HG03520 (cell line): ENCODE measurements around the gene ABCC3.

ENCODE experiments used
- ATAC-seq: cut with Tn5 transposase; IDR thresholded peaks from one replicate; pipeline ENCODE4 v1.9.1; 2021; ENCODE audit warnings: mild to moderate bottlenecking, moderate library complexity; ENCODE audit not compliant: unreplicated experiment

The ABCC3 gene

DNA sequence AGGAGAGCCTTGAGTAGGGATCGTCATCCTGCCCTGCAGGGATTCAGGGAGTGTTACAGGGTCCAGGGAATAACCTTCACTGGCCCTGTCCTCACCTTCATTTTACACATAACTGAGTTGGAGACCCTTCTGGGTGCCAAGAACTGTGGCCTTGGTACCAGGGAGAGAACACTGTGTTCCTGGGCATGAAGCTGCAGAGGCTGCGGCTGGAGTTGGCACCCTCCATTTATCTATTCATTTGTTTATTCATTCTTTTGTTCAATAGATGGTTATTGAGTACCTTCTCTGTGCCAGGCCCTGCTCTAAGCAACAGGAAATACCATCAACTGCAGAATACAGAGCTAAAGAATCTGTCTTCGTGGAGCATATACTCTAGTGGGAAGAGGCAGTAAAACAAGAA is 6.7 kb downstream of the ABCC3 start:
- no peak for ATAC-seq

DNA sequence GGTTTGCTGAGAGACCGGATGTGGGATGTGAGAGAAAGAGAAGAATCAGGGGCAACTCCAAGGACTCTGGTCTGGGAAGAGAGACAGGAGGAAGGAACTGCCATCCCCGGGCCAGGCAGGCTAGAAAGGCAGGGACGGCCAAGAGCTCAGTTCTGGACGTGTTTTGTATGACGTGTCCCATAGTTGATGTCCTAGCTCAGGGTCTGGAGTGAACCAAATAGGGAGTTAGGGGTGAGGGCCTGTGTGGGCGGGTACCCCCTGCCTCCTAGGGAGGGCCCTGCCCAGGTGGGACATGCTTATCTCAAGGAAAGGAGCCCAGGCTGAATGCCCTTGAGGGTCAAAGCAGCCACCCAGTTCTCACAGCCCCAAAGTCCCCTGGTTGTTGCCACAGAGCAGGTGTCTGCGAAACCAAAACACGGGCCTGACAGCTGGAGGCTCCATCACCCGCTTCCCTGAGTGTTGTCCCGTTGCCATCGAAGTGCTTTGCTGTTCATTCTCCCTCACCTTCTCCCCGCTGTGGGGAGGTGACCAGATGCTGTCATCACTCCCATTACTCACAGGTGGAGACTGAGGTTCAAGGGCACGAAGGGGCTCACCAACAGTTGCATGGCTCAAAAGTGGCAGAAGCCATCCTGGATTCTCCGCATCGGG is 7.5 kb downstream of the ABCC3 start:
- ATAC-seq: no peak

DNA sequence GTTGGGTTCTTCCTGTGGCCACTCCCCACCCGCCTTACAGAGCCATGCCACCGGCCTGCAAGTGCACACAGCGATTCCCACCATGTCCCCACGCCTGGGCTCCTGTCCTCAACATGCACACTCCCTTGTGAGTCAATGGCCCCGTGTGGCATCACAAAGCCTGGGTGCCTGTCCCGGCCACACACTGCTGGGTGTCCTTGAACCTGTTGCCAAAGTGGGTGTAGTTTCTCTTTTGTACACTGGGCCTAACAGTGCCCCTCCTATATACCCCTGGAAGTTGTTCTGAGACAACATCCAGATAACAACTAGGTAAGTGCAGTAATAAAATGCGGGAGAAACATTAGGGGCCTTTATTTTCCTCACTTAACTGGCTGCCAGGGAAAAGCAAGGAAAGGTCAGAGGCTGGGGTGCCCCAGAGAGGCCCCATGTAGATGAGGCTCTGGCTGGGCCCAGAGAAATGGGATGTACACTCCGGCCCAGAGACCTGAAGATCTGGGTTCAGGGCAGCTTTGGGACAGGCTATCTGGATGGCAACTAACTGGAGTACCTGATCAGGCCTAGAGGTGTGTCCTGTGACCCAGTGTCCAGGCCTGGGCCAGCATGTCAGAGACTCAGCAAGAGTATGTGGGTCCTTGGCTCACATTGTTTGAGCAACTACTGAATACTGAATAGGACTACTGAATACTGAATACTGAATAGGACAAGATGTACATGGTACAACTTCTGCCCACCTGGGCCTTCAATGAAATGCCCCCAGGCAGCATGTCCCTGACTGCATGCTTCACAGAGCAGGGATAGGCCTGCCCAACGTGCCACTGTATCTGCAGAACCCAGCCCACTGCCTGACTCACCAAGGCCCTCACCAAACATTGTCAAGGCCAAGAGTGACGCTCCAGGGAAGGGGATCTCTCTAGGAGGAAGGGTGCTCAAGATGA is 8.3 kb downstream of the ABCC3 start:
- no peak for ATAC-seq

DNA sequence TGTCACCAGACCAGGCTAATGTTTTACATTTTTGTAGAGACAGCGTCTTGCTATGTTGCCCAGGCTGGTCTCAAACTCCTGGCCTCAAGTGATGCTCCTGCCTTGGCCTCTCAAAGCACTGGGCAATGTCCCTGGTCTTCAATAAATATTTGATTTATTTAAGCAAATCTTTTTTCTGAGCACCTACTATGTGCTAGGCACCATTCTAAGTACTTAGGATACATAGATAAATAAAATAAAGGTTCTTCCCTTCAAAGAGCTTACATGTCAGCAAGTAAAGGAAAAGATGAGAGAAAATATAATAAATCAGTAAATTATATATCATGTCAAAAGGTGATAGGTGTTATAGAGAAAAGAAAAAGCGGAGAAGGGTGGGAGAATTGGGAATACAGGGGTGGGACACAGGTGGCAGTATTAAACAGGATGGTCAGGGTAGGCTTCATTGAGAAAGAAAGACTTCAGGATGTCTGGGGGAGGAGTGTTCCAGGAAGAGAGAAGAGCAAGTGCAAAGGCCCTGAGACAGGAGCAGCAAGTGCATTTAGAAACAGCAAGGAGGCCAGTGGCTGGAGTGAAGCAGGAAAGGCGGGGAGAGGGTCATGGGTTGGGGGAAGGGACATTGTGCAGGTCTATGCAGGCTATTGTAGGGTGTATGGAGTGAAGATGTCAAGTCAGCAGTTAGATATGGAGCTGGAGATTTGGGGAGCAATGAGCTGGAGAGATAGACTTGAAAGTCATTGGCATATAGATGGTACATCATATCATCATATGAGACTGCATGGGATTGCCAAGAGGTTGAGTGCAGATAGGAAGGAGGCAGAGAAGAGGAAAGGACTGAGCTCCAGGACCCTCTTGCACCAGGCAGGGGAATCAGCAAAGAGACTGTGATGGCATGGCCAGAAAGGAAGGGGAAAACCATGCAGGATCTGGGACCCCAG is 11.3 kb downstream of the ABCC3 start:
- no peak for ATAC-seq

DNA sequence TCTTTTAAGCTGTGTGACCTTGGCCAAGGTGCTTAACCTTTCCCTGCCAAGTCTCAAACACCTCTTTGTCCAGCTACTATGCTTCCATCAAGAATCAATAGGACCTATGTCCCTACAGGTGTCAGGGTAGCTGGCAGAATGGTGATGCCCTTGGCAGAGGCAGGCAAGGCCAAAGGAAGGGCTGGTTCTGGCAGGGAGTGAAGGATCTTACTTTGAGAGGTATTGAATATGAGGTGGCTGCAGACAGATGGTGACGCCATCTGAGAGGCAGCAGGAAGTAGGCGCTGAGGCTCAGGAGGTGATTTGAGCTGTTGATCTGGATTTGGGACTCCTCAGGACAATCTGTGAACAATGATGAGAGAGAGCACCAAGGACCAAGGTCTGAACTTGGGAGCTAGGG is 12.5 kb downstream of the ABCC3 start:
- no peak for ATAC-seq

DNA sequence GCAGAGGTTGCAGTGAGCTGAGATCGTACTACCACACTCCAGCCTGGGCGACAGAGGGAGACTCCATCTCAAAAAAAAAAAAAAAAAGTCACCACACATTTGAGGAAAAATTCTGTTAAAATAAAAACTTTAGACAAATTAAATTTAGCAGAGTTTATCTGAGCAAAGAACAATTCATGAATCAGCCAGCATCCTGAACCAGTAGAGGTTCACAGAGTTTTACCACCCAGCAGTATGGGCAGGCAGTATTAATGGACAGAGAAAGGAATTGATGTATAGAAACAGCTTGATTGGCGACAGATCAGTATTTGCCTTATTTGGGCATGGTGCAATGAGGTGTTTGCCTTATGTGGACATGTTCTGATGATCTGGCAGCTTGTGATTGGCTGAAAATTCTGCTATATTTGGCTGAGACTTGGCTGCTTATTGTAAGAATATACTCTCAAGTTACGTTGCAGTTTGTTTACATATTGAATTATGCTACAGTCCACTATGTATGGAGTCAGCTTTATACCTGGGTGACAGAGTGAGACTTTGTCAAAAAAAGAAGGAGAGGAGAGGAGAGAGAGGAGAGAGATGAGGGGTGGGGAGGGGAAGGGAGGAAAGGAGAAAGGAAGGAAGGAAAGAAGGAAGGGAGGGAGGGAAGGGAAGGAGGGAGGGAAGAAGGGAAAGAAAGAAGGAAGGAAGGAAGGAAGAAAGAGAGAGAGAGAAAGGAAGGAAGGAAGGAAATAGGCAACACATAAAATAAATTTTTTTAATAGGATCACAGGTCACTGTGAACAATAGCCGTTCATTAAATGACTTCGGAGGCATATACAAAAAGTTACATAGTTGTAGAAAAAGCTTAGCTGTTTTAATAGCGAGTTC is 14.6 kb downstream of the ABCC3 start:
- ATAC-seq: no peak

DNA sequence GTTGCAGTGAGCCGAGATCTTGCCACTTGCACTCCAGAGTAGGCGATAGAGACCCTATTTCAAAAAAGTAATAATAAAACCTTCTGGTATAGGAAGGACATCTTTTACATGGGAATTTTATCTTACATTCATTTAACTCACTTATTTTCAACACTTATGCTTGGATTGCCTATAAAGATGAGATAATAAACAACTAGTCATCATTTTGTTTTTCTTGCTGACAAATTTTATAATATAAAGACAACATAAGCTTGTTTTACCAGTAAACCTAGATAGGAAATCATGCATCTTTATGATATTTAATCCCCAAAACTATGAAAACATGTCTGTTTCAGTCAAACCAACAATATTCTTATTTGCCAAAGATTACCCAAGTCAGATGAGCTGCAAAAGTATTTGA is 17.0 kb downstream of the ABCC3 start:
- ATAC-seq: no peak

DNA sequence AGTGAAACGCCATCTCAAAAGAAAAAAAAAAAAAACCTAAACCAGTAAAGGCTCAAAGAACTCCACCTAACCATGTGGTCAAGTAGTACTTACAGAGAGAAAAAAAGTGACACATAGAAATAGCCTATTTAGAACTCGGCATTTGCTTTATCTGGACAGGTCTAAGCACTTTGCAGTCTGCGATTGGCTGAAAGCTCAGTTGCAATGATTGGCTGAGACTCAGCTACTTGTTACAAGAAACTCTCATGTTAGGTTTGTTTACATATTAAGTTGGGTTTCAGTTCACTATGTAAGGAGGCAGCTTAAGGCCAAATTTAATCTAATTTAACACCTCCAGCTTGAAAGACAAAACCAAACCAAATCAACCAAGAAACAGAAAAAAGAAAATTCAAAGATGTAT is 19.1 kb downstream of the ABCC3 start:
- no peak for ATAC-seq

DNA sequence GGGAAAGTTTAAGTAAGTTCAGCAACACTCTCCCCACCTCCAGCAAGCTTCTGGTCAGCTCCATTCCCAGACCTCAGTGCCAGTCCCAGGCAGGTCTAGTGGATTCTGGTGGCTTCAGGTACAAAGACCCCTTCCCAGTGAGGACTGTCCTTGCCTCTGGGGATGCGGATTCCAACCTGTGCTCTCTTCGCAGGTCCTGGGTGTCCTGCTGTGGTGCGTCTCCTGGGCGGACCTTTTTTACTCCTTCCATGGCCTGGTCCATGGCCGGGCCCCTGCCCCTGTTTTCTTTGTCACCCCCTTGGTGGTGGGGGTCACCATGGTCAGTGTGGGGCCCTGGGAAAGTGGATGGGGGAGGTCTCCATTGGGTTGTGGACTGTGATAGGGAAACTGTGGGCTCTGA is 21.8 kb downstream of the ABCC3 start:
- ATAC-seq: no peak

DNA sequence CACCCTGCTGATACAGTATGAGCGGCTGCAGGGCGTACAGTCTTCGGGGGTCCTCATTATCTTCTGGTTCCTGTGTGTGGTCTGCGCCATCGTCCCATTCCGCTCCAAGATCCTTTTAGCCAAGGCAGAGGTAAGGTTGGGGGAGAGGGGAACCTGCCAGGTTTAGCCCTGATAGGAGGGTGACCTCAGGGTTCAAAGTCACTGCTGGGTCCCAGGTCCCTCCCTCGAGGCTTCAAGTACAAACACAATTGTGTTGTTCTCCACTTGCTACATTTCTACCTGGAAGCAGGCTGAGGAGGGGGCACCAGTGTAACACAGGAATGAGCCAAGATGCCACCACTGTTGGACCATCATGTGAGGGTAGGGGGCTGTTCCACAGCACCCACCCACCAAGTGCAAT is 22.4 kb downstream of the ABCC3 start:
- ATAC-seq: no peak

DNA sequence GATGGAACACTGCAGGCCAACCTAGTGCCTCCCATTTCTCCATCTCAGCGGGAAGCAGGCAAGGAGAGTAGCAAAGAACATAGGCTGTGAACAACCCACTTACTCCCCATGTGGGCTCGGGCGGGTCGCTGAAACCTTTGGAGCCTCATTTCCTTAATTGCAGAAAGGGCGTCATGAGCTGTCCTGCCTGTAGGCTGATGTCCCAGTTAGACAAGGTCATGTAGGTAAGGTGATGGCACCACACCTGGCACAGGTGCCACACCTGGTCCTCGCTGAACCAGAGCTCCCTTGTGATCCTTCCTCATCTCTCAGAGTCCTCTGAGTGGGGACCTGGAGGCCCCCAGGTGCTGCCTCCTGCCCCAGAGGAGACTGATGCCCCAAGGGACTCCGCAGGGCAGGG is 22.9 kb downstream of the ABCC3 start:
- ATAC-seq: no peak

DNA sequence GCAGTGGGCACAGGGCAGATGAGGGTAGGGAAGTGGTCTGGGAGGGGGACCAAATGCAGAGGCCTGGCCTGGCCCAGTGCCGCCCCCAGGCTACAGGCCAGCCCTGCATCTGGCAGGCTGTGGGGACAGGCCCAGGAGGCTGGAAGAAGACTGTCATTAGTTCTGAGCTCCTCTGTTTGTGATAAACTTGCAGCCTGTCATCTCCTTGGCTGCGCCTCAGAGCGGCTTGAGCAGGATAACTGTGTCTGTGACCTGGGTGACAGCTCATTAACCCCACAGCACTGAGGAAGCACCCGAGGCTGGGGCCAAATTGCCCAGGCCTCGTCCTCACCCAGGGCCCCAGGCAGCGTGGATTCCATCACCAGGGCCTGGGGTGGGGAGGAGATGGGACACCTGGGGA is 23.9 kb downstream of the ABCC3 start:
- ATAC-seq: no peak

DNA sequence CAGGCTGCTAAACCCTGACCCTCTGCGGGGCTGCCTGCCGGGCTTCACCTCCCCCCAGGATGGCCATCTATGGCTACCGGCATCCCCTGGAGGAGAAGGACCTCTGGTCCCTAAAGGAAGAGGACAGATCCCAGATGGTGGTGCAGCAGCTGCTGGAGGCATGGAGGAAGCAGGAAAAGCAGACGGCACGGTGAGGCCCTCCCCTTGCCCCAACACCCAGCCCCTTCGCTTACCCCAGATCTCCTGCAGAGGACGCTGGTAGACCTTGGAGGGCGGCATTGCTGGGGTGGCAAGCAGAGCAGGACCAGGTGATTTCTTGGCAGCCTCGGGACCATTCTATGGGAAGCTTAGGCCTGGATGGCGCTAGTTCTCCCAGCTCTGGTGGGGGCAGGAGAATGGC is 24.5 kb downstream of the ABCC3 start:
- ATAC-seq: no peak

DNA sequence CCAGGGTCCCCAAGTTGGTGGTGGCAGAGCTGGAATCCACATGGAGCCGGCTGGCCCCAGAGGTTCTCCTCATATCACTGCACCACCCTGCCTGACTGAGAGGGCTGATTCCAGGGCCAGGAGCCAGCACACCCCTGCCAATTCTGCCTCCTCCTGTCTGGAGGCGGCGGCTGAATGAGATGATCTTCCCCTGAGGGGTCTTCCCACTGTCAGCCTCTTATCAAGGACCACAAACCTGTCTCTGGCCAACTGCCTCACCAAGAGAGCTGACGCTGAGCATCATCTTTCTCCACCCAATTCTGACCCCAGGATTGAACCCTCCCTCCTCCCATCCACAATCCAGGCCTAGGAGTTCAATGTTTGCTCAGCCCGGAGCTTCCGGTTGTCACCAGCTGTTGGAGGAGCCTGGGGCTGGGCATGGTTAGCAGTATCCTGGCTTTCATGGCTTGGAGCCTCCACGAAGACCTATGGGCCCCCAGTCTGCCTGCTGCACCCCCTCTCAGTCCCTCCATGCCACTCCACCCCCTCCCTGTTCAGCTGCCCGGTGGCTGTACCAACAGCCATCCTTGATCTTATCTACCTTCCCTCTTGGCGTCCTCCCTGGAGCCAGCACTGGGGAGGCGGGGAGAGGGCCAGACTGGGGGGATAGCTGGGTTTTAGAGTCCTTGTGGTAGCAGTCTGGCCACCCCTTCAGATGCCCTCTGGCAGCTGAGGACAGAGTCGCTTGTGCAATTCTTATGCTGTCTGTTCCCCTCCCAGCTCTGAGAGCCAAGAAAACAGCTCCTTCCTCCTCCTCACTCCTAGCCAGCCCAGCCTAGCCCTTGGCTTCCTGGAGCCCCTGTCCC is 25.6 kb downstream of the ABCC3 start:
- ATAC-seq: no peak

DNA sequence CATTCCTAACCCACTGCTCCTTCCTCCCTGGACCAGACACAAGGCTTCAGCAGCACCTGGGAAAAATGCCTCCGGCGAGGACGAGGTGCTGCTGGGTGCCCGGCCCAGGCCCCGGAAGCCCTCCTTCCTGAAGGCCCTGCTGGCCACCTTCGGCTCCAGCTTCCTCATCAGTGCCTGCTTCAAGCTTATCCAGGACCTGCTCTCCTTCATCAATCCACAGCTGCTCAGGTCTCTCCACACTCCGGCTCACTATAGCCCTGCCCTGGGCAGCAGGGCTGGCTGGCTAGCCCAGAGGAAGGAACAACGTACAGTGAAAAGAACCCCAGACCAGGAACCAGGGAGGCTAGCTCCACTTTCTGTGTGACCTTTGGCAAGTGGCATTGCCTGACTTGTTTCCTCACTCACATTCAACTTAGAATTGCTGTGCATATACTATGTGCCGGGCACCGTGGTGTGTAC is 26.2 kb downstream of the ABCC3 start:
- no peak for ATAC-seq

DNA sequence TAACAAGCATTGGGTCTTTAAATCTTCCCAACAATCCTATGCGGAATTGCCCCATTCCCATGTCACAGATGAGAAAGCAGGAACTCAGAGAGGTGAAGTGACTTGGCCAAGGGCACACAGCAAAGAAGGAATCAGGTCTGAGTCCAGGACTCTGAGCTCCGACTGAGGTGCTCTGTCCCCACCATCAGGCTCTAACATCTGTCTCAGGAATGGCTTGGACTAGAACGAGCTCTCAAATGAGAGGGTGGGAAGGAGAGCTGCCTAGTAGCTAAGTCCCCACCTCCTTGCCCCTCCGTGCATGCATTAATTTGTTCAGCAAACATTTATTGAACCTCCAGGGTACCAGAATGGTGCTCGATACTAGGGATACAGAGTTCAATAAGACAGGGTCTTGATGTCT is 26.7 kb downstream of the ABCC3 start:
- no peak for ATAC-seq

DNA sequence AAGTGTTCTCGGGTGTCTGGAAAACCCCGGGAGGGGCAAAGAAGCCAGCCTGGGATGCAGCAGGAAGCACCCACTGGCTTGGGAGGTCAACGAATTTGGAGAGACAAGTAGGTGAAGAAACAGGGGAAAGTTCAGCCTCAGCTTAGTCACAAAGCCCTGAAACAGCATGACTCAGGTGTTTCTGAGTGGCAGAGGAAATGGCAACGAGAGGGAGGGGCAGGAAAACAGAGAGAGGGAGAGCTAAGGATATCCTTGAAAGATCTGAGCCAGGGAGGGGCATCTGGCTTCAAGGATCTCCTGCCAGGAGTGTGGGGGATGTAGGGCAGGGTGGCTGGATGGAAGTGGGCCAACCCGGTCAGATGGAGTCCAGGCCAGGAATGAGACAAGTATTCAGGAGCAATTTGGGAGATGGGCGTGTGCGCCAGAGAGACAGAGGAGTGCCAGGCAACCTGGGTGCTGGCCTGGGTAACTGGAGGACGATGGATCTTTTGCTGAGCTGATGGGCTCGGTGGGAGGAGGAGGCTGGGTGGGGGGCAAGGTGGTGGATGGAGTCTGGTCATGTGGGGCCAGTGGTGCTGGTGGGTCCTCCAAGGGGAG is 27.2 kb downstream of the ABCC3 start:
- no peak for ATAC-seq

DNA sequence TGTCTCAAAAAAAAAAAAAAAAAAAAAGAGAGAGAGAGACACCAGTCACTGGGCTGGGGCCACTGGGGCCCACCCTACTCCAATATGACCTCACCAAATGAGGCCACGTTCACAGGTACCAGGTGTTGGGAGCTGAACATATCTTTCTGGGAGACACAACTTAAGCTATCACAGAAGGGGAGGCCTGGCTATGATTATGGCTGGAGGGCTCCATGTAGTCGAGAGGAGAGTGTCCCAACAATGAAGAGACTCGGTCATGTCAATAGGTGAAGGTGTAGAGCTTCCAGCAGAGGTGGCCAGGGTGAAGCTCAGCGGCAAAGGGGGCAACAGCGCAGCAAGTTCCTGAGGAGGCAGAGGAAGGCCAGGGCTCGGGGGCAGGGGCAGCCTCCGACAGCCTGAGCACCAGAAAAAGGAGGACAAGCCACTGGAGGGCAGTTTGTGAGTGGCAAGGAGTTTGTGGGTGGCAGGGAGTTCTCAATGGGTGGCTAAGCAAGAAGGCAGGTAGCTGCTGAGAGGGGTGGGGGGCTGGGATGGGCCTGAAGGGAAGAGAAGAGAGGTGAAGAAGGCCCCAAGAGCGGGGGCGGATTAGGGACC is 28.0 kb downstream of the ABCC3 start:
- no peak for ATAC-seq
